OCI-LY1 (cell line): ENCODE results near the gene TTN.
A peak's percentile ranks its signal among the peaks of the same experiment; 100 is the strongest.

Experiments
- H2AFZ ChIP-seq: fragments of 200-600 bp; sonication (generic), shearing (Covaris generic); 2 replicates; pipeline ENCODE4 v1.6.0; 2014; ENCODE audit warnings: antibody characterized with exemption, mild to moderate bottlenecking, low read length
- H3F3A ChIP-seq: fragments of 200-600 bp; sonication (generic), shearing (Covaris generic); 2 replicates; pipeline ENCODE4 v1.6.0; 2014; ENCODE audit warnings: mild to moderate bottlenecking, antibody characterized with exemption, low read length, moderate library complexity; ENCODE audit not compliant: insufficient read depth
- H3K27ac ChIP-seq: fragments of 200-600 bp; sonication (generic); 2 replicates; pipeline ENCODE4 v1.5.1; 2014; ENCODE audit warnings: low read length, mixed run types, mild to moderate bottlenecking, low read depth; ENCODE audit not compliant: poor library complexity, severe bottlenecking
- H3K27me3 ChIP-seq: fragments of 200-600 bp; sonication (generic); 2 replicates; pipeline ENCODE4 v1.6.0; 2014; ENCODE audit warnings: antibody characterized with exemption, mild to moderate bottlenecking, low read length, moderate library complexity; ENCODE audit not compliant: insufficient read depth
- H3K36me3 ChIP-seq: fragments of 200-600 bp; sonication (generic); 2 replicates; pipeline ENCODE4 v1.6.1; 2014; ENCODE audit warnings: mild to moderate bottlenecking, antibody characterized with exemption, low read length, moderate library complexity, mixed read lengths; ENCODE audit not compliant: insufficient read depth
- H3K4me1 ChIP-seq: fragments of 200-600 bp; sonication (generic); 2 replicates; pipeline ENCODE4 v1.5.1; 2014; ENCODE audit warnings: mild to moderate bottlenecking, low read length, moderate library complexity; ENCODE audit not compliant: insufficient read depth, severe bottlenecking
- H3K4me2 ChIP-seq: fragments of 200-600 bp; sonication (generic), shearing (Covaris generic); 2 replicates; pipeline ENCODE4 v1.6.1; 2014; ENCODE audit warnings: low read length
- H3K4me3 ChIP-seq: fragments of 200-600 bp; sonication (generic); 2 replicates; pipeline ENCODE4 v1.5.1; 2014; ENCODE audit warnings: low read length, low read depth, mild to moderate bottlenecking, mixed read lengths; ENCODE audit not compliant: poor library complexity, severe bottlenecking
- H3K79me2 ChIP-seq: fragments of 200-600 bp; shearing (Covaris generic); 2 replicates; pipeline ENCODE4 v1.6.1; 2016; ENCODE audit warnings: mixed run types, low read length, mixed read lengths; ENCODE audit not compliant: insufficient read depth
- H3K9ac ChIP-seq: fragments of 200-600 bp; sonication (generic), shearing (Covaris generic); 2 replicates; pipeline ENCODE4 v1.6.1; 2014; ENCODE audit warnings: mild to moderate bottlenecking, low read length, mixed read lengths
- H3K9me2 ChIP-seq: fragments of 200-600 bp; sonication (generic), shearing (Covaris generic); 2 replicates; pipeline ENCODE4 v1.6.1; 2014; ENCODE audit warnings: low read depth, mild to moderate bottlenecking, low read length, mixed read lengths
- H3K9me3 ChIP-seq: fragments of 200-600 bp; shearing (Covaris generic); 2 replicates; pipeline ENCODE4 v1.6.1; 2014; ENCODE audit warnings: low read length, mixed read lengths
- H4K20me1 ChIP-seq: fragments of 200-600 bp; sonication (generic), shearing (Covaris generic); 2 replicates; pipeline ENCODE4 v1.6.0; 2016; ENCODE audit warnings: mild to moderate bottlenecking, low read length; ENCODE audit not compliant: insufficient read depth
- CTCF ChIP-seq: fragments of 200-600 bp; sonication (generic), shearing (Covaris generic); IDR thresholded peaks from 2 replicates; pipeline ENCODE4 v1.5.1; 2017; ENCODE audit warnings: mild to moderate bottlenecking, antibody characterized with exemption, low read length, moderate library complexity, mixed read lengths
- EZH2 ChIP-seq: fragments of 200-600 bp; sonication (generic), shearing (Covaris generic); IDR thresholded peaks from 2 replicates; pipeline ENCODE4 v1.8.0; 2017; ENCODE audit warnings: borderline replicate concordance, mixed run types, mild to moderate bottlenecking, antibody characterized with exemption, low read length, moderate library complexity, mixed read lengths

The TTN gene

GRCh38 chr2:178702361-178702760 is 104.9 kb downstream of the TTN start:
- no peaks in the 10 kb centered on the region for H3K9me3 ChIP-seq
- H3K9ac ChIP-seq, result no peak overlapping the region
- H3K9me2 ChIP-seq, result no peaks in the 10 kb centered on the region
- H3K4me1 ChIP-seq, result no peaks in the 10 kb centered on the region
- H3K27ac ChIP-seq, result no peak overlapping the region
- H2AFZ ChIP-seq, result no peak overlapping the region
- peaks cover 82% of the 10 kb centered on the region for H3K36me3 ChIP-seq
- H4K20me1 ChIP-seq, result no peaks in the 10 kb centered on the region
- no peak overlapping the region for H3K4me3 ChIP-seq
- no peak for TF ChIP-seq CTCF
- no peak for TF ChIP-seq EZH2
- no peaks in the 10 kb centered on the region for H3F3A ChIP-seq
- no peaks in the 10 kb centered on the region for H3K27me3 ChIP-seq
- H3K79me2 ChIP-seq, result no peaks in the 10 kb centered on the region
- no peak overlapping the region for H3K4me2 ChIP-seq

GRCh38 chr2:178700922-178701342 is 106.3 kb downstream of the TTN start:
- H3K27me3 ChIP-seq, result no peaks in the 10 kb centered on the region
- no peaks in the 10 kb centered on the region for H3K4me1 ChIP-seq
- no peak overlapping the region for H3K9ac ChIP-seq
- no peaks in the 10 kb centered on the region for H3K79me2 ChIP-seq
- no peak for TF ChIP-seq EZH2
- TF ChIP-seq CTCF, result peak; percentile 85
- no peaks in the 10 kb centered on the region for H3K9me3 ChIP-seq
- no peaks in the 10 kb centered on the region for H3F3A ChIP-seq
- H4K20me1 ChIP-seq, result no peaks in the 10 kb centered on the region
- peak overlapping the region; percentile 34; the same call in 1 of the 2 replicates for H2AFZ ChIP-seq
- H3K9me2 ChIP-seq, result no peaks in the 10 kb centered on the region
- H3K27ac ChIP-seq, result no peak overlapping the region
- peaks cover 77% of the 10 kb centered on the region for H3K36me3 ChIP-seq
- H3K4me2 ChIP-seq, result no peak overlapping the region
- no peak overlapping the region for H3K4me3 ChIP-seq

- H2AFZ ChIP-seq, result no peak overlapping the region
These were observed 107.1 kb downstream of the TTN start for GRCh38 chr2:178700136-178700535.

More at GRCh38 chr2:178700136-178700535, 107.1 kb downstream of the TTN start:
- TF ChIP-seq EZH2, result no peak
- TF ChIP-seq CTCF, result no peak
- Histone ChIP-seq H3K9ac (no peak overlapping the region), H3K9me3 (no peaks in the 10 kb centered on the region), H3K36me3 (peaks cover 77% of the 10 kb centered on the region), H3K4me3 (no peak overlapping the region), H3K27me3 (no peaks in the 10 kb centered on the region), H3K4me1 (no peaks in the 10 kb centered on the region), H3K79me2 (no peaks in the 10 kb centered on the region), H3K27ac (no peak overlapping the region), H3K4me2 (no peak overlapping the region), H3F3A (no peaks in the 10 kb centered on the region), H3K9me2 (no peaks in the 10 kb centered on the region), H4K20me1 (no peaks in the 10 kb centered on the region)
